GM12875 (cell line): ENCODE results near the gene NRAP.

Experiments used
- H3K4me3 ChIP-seq: one replicate; pipeline ENCODE4 v1.5.1; 2011; ENCODE audit warnings: low read depth, low read length, control low read depth
- TF ChIP-seq, protein P1 (sequence below): IDR thresholded peaks from 2 replicates; pipeline ENCODE4 v1.5.1; 2011; ENCODE audit warnings: low read depth, mild to moderate bottlenecking, control low read depth, inconsistent platforms, low read length, moderate library complexity, borderline replicate concordance; ENCODE audit not compliant: insufficient read depth

The NRAP gene

DNA sequence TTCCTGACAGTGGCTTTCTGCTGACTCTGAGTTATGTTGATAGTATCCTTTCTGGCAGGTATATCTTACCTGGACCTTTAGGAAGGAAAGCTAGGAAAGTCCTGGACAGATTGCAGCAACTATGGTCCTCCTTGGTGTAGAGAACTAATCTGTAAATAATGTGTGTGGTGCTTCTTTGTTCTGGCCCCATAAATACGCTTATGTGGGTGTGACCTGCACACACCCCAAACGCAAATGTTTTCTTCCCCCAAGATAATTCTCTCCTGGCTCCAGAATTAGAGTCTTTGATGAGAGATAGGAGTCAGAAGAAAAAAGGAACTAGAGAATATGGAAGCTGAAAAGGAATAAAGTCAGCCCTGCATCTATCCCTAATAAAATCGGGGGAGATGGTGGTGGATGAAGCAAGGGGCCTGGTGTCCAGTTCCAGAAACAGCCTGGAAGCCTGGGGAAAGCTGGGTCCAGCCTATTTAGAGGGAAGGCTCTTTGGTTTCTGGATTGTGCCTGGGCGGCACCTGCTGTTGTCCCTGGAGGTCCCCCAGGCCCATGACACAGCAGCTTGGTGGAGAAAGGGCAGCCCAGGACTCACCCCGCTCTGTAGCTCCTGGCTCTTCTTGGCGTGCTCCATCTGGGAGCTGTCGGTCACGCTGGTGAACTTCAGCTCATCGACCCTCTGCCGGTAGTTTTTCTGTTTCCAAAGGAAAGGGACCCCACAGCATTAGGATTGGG is 38.2 kb downstream of the NRAP start:
- no peak overlapping the region for H3K4me3 ChIP-seq
- TF ChIP-seq, protein P1, sequence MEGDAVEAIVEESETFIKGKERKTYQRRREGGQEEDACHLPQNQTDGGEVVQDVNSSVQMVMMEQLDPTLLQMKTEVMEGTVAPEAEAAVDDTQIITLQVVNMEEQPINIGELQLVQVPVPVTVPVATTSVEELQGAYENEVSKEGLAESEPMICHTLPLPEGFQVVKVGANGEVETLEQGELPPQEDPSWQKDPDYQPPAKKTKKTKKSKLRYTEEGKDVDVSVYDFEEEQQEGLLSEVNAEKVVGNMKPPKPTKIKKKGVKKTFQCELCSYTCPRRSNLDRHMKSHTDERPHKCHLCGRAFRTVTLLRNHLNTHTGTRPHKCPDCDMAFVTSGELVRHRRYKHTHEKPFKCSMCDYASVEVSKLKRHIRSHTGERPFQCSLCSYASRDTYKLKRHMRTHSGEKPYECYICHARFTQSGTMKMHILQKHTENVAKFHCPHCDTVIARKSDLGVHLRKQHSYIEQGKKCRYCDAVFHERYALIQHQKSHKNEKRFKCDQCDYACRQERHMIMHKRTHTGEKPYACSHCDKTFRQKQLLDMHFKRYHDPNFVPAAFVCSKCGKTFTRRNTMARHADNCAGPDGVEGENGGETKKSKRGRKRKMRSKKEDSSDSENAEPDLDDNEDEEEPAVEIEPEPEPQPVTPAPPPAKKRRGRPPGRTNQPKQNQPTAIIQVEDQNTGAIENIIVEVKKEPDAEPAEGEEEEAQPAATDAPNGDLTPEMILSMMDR, result no peak

DNA sequence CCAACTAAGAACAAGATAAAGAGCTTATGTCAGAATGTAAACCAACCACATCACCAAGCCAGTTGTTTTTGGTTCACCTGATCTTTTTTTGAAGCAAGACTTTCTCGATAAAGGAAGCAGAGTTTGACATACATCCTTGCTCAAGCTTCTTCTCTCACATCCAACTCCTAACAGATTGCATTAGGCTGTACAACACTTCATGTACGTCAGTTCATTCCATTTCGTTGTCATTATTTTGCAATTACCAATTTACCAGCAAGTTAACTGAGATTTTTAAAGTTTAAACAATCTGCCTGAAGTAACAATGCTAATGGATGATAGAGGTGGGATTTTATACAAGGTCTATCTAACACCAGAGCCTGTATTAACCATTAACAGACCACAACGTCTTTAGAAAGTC is 41.0 kb downstream of the NRAP start:
- H3K4me3 ChIP-seq, result no peak overlapping the region
- TF ChIP-seq, protein P1, result no peak

DNA sequence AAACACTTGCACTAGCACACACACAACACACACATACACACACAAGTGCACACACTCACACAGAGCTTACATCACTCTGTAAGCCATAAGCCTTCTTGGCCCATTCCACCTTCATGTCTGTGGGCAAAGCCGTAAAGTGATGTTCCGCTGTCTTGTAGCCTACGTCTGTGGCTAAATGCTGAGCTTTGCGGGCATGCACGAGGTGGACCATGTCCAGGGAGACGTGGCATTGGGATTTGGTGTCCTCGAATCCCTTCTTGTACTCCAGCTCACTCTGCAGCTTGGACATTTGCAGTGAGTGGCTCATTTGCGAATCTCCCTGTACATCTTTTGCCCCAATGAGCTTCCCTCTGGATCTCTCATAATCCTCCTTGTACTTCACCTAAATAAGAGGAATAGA is 42.0 kb downstream of the NRAP start:
- H3K4me3 ChIP-seq, result no peak overlapping the region
- TF ChIP-seq, protein P1, result no peak

DNA sequence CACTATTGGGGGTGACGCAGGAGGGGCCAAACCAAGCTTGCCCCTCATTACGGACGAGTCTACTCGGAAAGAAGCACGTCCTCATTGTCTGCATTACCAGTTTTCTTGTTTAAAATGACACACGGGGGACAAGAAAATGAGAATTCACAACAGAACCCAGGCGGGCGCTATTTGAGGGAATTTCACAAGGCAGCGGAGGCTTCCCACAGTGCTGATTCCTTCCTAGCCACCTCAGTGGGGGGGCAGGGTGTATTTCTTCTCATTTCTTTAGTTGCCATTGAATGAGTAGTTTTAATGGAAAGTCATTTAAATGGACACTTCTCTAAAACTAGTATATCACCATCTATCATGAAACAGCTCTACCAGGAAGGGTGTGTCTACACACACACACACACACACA is 42.9 kb downstream of the NRAP start:
- H3K4me3 ChIP-seq, result no peak overlapping the region
- TF ChIP-seq, protein P1, result no peak

DNA sequence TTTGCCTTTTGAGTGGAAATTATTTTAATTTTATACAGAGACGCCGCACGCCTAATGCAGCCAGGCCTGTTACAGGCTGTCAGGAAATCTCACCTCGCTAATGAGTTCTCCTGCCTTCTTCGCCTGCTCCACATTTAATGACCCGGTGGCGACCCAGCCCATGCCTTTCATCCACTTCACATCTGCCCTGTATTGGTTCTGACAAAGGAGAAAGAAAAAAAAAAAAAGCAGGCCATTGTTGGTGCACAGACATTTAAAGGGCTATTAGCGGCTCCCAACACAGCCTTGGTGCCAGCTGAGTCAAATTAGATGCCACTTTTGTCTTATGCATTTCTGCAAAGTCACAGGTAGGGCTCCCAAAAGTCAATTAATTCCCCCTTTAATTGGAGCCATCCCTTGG is 43.3 kb downstream of the NRAP start:
- no peak overlapping the region for H3K4me3 ChIP-seq
- TF ChIP-seq, protein P1, result no peak

DNA sequence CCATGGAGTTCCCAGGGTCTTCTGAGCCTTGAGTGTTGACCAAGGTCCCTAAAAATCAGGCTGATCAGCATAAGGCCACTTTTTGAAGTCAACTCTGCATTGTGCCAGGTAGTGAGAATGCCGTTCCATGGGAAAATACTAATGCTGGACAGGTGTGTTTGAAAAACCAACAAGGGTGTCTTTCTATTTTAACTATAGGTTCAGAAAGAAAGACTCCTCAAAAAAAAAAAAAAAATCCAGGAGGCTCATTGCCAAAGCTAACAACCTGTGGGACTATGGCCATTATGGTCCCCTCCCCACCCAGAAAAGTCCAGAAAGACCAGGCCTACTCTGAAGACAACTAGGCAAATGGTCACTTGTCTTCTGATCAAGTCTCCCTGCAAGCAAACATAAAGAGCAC is 44.4 kb downstream of the NRAP start:
- H3K4me3 ChIP-seq, result no peak overlapping the region
- TF ChIP-seq, protein P1, result no peak

DNA sequence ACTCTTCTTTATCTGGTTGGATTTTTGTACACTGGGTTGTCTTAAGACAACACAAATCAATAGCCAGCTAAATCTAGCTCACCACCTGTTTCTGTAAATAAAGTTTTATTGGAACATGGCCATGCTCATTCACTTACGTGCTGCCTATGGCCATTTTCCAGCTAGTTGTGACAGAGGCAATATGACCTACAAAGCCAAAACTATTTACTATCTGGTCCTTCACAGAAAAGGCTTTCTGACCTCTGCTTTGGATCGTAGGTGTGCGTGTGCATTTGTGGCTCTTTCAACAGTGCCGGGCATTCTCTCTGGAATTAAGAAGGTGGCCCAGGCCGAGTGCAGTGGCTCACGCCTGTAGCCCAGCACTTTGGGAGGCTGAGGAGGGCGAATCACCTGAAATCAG is 45.5 kb downstream of the NRAP start:
- TF ChIP-seq, protein P1, result no peak
- no peak overlapping the region for H3K4me3 ChIP-seq
